ENCODE measurements around the gene ADAMTS17. TPM values are rescaled to one million over a fixed set of nuclear protein-coding genes. Genes with fewer than 3 reads are reported as not detected.

ADAMTS17 gene
- total RNA-seq, 1 donor from 2014 or later: 0.83 TPM

DNA sequence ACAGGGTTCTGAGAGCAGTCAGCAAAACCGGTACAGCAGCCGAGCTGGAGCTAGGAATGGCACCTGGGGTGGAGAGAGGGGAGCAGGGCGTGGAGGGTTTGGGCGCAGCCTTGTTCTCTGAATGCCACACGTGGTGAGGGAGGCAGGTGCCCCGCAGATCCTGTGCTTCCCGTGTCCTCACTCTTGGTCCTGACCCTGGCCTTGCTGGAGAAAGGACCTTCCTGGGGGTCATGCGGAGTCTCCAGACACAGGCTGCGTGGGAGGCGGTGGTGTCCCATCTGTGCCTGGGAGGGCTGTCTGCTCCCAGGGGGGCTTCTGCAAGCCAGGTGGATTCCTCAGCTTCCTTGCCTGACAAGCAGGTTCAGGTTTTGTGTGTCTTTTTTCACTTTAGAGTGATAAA is 363.8 kb downstream of the ADAMTS17 start:
- no peaks in the 10 kb centered on the region for H3K27me3 Mint-ChIP-seq (ENCODE audit: insufficient read depth)
- no peak overlapping the region for H3K4me3 Mint-ChIP-seq
- H3K36me3 Mint-ChIP-seq (ENCODE audit: low read depth): no peaks in the 10 kb centered on the region
- H3K27ac Mint-ChIP-seq: no peak overlapping the region
- no peaks in the 10 kb centered on the region for H3K4me1 Mint-ChIP-seq (ENCODE audit: low read depth)
- no peaks in the 10 kb centered on the region for H3K9me3 Mint-ChIP-seq
- intact Hi-C loops (cut with micrococcal nuclease): no loop called here
- no peak for DNase-seq (ENCODE audit: low spot score)

DNA sequence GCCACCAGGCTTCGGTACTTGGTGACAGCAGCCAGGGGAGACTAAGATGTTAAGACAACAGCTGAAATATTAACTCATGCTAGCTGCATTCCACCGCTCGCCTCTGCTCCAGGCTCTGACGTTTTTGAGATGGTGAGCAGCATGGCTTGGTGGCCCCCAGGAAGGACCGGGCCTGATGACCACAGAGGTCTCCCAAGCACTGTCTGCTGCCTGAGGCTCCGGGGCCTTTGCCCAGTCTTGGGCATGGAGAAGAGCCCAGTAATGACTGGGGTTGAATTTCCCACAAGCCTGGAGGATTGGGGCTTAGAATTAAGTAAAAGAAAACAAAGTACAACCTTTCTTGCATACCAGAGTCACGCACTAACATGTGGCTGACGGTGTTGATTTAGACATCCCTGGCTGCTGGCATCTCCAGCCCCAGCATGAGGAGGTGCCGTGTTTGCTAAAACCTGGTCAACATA is 364.9 kb downstream of the ADAMTS17 start:
- Mint-ChIP-seq H3K27ac (no peak overlapping the region), H3K27me3 (ENCODE audit: insufficient read depth) (no peaks in the 10 kb centered on the region)

DNA sequence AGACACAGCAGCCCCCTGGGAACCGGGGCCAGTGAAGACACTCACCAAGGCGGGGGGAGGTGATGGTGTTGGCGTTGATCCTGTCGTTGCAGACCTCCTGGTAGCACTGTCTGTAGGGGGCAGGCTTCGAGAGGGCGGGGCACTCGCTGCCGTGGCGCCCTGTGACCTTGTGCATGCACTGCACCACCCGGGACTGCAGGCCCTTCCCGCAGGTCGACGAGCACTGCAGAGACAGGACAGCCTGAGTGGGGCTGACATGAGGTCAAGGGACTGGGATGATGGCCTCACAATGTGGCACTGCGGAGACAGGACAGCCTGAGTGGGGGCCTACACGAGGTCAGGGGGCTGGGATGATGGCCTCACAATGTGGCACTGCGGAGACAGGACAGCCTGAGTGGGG is 365.8 kb downstream of the ADAMTS17 start:
- no peak overlapping the region for H3K4me3 Mint-ChIP-seq
- H3K4me1 Mint-ChIP-seq (ENCODE audit: low read depth): no peaks in the 10 kb centered on the region
- no peaks in the 10 kb centered on the region for H3K27me3 Mint-ChIP-seq (ENCODE audit: insufficient read depth)
- no peak for DNase-seq (ENCODE audit: low spot score)
- H3K27ac Mint-ChIP-seq: no peak overlapping the region
- no peaks in the 10 kb centered on the region for H3K36me3 Mint-ChIP-seq (ENCODE audit: low read depth)
- no peaks in the 10 kb centered on the region for H3K9me3 Mint-ChIP-seq
- intact Hi-C loops (cut with micrococcal nuclease): no loop called here

More for the DNA sequence above, 364.9 kb downstream of the ADAMTS17 start:
- H3K9me3 Mint-ChIP-seq: no peaks in the 10 kb centered on the region
- intact Hi-C loops (cut with micrococcal nuclease): no loop called here
- H3K36me3 Mint-ChIP-seq (ENCODE audit: low read depth): no peaks in the 10 kb centered on the region
- no peak overlapping the region for H3K4me3 Mint-ChIP-seq
- no peaks in the 10 kb centered on the region for H3K4me1 Mint-ChIP-seq (ENCODE audit: low read depth)
- no peak for DNase-seq (ENCODE audit: low spot score)

DNA sequence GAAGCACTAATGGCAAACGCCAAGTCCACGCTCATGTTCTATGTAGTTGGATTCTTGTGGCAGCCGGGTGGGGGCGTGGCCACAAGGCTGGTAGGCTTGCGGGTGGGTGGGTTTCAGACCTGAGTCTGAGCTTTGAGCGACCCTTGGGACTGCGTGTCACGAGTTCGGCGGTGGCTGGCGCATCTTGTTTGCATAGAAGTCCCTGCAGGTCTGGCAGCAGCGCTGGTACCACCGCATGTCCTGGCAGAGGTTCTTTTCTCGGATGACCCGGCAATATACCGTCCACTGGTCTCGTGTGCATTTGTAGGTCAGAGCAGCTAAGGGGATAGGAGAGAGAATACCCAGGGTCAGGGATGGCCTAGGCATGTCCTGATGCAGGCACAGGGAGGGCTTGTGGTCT is 367.5 kb downstream of the ADAMTS17 start:
- intact Hi-C loops (cut with micrococcal nuclease): no loop called here
- DNase-seq (ENCODE audit: low spot score): no peak
- Mint-ChIP-seq H3K27me3 (ENCODE audit: insufficient read depth) (no peaks in the 10 kb centered on the region), H3K27ac (no peak overlapping the region), H3K4me3 (no peak overlapping the region), H3K4me1 (ENCODE audit: low read depth) (no peaks in the 10 kb centered on the region), H3K36me3 (ENCODE audit: low read depth) (no peaks in the 10 kb centered on the region), H3K9me3 (no peaks in the 10 kb centered on the region)

DNA sequence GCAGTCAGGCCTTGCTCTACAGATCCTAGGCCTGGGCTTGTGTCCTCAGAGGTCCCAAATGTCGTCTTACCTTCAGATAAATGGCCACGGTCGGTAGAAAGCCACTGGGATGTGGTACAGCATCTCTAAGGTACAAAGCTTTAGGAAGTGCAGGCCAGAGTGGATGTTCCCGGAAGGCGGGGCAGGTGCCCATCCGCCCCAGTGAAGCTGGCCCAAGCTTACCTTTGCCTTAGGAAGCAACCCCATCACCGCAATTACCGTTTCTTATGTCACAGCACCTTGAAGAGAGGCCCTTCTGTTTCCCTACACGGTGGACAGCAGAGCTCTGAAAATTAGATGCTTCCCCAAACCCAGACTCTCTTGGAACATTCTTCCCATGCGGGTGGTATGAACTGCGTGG is 368.4 kb downstream of the ADAMTS17 start:
- H3K36me3 Mint-ChIP-seq (ENCODE audit: low read depth): no peaks in the 10 kb centered on the region

DNA sequence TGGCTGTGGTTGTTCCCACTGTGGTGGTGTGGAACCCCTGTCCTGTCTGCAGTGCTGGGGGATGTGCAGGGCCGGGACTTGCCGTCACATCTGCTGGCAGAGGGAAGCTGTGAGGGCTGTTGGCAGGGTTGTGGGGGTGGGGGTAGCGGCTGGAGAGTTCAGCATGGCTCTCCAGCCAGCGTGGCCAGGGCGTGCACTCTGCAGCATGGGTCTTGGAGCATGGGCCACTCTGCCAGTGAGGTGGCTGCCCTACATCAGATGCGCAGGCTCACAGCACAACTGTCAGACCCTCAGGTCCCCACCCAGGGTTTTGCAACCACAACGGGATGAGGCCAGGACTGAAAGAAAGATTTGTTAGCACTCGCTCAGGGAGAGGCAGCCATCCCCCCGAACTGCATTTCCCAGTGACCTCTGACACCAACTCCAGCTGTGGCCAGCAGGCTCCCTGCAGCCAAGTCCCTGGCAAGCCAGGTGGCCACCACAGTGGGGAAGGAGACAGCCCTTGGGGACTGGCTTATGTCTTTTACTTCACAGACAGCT is 370.8 kb downstream of the ADAMTS17 start:
- H3K4me1 Mint-ChIP-seq (ENCODE audit: low read depth): no peaks in the 10 kb centered on the region
- H3K27ac Mint-ChIP-seq: no peak overlapping the region
- no peaks in the 10 kb centered on the region for H3K27me3 Mint-ChIP-seq (ENCODE audit: insufficient read depth)
- H3K36me3 Mint-ChIP-seq (ENCODE audit: low read depth): no peaks in the 10 kb centered on the region
- intact Hi-C loops (cut with micrococcal nuclease): no loop called here
- H3K9me3 Mint-ChIP-seq: no peaks in the 10 kb centered on the region
- DNase-seq (ENCODE audit: low spot score): no peak
- no peak overlapping the region for H3K4me3 Mint-ChIP-seq

More for the DNA sequence above, 368.4 kb downstream of the ADAMTS17 start:
- Mint-ChIP-seq H3K4me3 (no peak overlapping the region), H3K27ac (no peak overlapping the region), H3K27me3 (ENCODE audit: insufficient read depth) (no peaks in the 10 kb centered on the region), H3K9me3 (no peaks in the 10 kb centered on the region), H3K4me1 (ENCODE audit: low read depth) (no peaks in the 10 kb centered on the region)
- DNase-seq (ENCODE audit: low spot score): no peak
- intact Hi-C loops (cut with micrococcal nuclease): no loop called here

DNA sequence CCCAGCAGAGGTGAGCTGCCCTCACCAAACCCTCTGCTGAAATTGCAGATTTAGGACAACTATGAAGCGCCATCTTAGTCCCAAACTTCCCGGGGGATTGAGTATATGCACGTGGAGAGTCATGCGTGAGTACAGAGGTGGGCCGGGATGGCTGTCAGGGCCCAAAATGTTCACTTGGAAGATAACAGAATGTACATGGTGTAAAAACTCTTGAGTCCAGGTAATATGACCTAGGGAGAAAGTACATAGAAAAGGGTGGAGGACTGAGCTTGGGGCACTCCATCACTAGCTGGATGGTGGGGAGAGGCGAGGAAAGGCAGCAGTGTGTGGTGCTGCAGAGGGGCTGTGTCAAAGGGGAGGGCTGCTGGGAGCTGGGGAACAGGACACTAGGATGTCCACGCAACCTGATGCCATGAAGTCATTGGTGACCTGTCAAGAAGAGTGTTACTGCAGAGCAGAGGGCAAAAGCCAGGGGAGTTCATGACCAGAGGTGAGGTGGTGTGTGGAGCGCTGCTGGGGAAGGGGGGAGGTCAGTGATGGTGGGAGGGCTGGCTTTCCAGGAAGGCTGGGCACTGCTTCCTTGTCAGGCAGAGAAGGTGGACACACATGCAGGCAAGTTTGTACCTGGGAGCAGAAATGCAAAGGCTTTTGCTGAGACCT is 372.4 kb downstream of the ADAMTS17 start:
- Mint-ChIP-seq H3K27ac (no peak overlapping the region), H3K4me1 (ENCODE audit: low read depth) (no peaks in the 10 kb centered on the region), H3K9me3 (no peaks in the 10 kb centered on the region), H3K27me3 (ENCODE audit: insufficient read depth) (no peaks in the 10 kb centered on the region), H3K4me3 (no peak overlapping the region), H3K36me3 (ENCODE audit: low read depth) (no peaks in the 10 kb centered on the region)
- DNase-seq (ENCODE audit: low spot score): no peak
- intact Hi-C loops (cut with micrococcal nuclease): no loop called here

DNA sequence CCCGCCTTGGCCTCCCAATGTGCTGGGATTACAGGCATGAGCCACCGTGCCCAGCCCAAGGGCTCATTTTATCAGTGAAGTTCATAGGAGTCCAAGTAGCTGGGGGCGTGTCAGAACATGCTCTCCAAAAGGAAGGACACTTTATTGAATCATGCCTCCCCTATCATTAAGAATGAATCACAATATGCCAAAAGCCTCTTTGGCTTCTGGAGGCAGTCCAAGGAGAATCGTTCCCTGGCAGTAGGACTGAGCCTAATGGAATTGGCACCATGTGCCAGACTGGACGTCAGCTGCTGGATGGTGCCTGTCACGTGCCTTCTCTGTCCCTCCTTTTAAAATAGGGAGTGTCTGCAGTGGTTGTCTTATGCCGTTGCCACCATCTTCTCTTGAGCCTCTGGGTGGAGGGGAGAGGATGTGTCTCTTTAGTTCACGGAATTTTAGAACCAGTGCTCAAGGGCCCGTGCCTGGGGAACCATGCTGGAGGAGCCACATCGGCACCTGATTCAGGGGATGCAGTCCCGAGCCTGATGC is 373.9 kb downstream of the ADAMTS17 start:
- intact Hi-C loops (cut with micrococcal nuclease): no loop called here
- Mint-ChIP-seq H3K27me3 (ENCODE audit: insufficient read depth) (no peaks in the 10 kb centered on the region), H3K27ac (no peak overlapping the region), H3K36me3 (ENCODE audit: low read depth) (no peaks in the 10 kb centered on the region), H3K4me3 (no peak overlapping the region), H3K9me3 (no peaks in the 10 kb centered on the region), H3K4me1 (ENCODE audit: low read depth) (no peaks in the 10 kb centered on the region)
- DNase-seq (ENCODE audit: low spot score): no peak

DNA sequence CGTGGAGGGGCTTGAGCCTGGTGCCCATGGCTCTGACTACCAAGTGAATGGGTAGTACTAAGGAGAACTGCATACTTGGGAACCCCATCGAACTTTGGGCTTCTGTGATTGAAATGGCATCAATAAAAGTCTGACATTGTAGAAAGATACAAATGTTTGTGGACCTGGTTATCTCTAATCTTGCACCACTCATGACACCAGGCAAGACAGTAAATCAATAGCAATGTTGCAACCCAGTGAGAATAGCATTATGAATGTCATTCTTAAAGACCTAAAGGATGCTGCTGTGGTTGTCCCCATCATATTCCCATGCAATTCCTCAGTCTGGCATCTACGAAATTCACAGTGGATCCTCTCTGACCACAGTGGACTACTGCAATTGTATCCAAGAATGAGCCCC is 375.0 kb downstream of the ADAMTS17 start:
- intact Hi-C loops (cut with micrococcal nuclease): no loop called here
- no peaks in the 10 kb centered on the region for H3K27me3 Mint-ChIP-seq (ENCODE audit: insufficient read depth)
- no peaks in the 10 kb centered on the region for H3K4me1 Mint-ChIP-seq (ENCODE audit: low read depth)
- H3K27ac Mint-ChIP-seq: no peak overlapping the region
- H3K9me3 Mint-ChIP-seq: no peaks in the 10 kb centered on the region
- no peak overlapping the region for H3K4me3 Mint-ChIP-seq
- H3K36me3 Mint-ChIP-seq (ENCODE audit: low read depth): no peaks in the 10 kb centered on the region
- no peak for DNase-seq (ENCODE audit: low spot score)

DNA sequence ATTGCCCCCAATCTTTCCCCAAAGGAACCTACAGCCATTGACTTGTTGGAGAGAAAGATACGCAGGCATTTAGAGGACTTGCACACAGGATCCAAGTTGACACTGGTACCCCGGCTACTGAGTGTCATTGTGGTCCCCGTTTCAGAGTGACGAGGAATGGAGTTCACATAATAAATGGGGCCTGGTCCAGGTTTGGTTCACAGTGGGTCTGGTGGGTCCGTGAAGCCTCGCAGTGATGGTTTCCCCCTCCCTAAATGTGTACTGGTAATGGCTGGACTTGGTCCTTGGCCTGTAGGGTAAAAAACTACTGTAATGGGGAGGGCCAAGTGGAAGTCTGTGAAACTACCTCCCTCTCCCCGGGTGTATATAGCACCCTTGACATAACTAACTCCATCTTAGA is 376.4 kb downstream of the ADAMTS17 start:
- Mint-ChIP-seq H3K27ac (no peak overlapping the region), H3K9me3 (no peaks in the 10 kb centered on the region)
- intact Hi-C loops (cut with micrococcal nuclease): no loop called here

DNA sequence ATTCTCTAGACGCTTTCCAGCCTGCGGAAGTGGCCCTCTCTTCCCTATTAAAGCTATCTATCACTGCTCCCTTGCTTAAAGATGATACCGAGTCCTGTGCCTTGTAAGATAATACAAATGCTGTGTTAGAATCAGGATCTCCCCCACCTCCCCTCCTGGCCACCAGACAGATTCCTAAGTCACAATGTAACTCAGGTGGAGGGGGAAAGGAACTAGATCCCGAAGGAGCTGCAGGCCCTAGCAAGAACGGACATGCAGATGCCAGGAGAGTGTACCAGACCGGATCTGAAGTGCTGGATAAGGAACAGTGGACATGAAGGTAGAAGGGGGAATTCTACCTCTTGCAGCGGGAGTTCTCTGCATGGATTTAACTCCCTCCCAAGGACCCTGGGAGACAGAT is 377.8 kb downstream of the ADAMTS17 start:
- no peaks in the 10 kb centered on the region for H3K36me3 Mint-ChIP-seq (ENCODE audit: low read depth)
- H3K4me1 Mint-ChIP-seq (ENCODE audit: low read depth): no peaks in the 10 kb centered on the region
- intact Hi-C loops (cut with micrococcal nuclease): no loop called here
- DNase-seq (ENCODE audit: low spot score): no peak
- no peak overlapping the region for H3K27ac Mint-ChIP-seq
- H3K9me3 Mint-ChIP-seq: no peaks in the 10 kb centered on the region
- H3K4me3 Mint-ChIP-seq: no peak overlapping the region
- peaks cover 7% of the 10 kb centered on the region for H3K27me3 Mint-ChIP-seq (ENCODE audit: insufficient read depth)

More for the DNA sequence above, 376.4 kb downstream of the ADAMTS17 start:
- no peak for DNase-seq (ENCODE audit: low spot score)
- Mint-ChIP-seq H3K4me1 (ENCODE audit: low read depth) (no peaks in the 10 kb centered on the region), H3K4me3 (no peak overlapping the region), H3K27me3 (ENCODE audit: insufficient read depth) (no peaks in the 10 kb centered on the region), H3K36me3 (ENCODE audit: low read depth) (no peaks in the 10 kb centered on the region)

DNA sequence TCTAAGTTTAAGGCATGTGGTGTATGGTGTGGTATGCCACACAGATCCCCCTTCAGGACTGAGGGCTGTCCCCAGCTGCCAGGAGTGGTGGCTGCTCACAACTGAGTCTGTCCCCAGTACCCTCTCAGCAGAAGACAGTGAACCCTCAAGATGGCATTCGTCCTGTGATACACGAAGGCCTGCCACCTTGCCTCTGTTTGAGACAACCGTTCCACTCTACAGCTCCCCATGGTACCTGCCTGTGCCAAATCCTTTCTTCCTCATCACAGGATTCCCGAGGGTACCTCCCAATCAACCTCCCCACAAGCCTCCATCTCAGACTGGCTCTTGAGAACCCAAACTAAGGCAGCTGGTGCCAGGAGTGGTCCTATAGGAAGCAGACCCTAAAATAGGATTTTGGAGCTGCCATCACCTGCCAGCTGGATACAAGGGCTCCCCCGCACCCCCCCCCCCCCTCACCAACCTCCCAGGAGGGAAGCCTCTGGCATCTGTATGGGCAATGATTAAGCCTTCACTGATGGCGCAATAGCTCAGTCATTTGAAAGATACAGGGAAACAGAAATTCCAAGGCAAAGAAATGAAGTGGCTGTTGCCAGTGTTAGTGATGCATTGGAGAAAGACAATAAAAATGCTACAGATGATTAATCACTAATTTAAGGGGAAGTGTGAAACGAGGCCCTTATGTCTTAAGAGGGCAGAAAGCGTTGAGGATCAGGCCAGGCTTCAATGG is 378.5 kb downstream of the ADAMTS17 start:
- intact Hi-C loops (cut with micrococcal nuclease): no loop called here
- Mint-ChIP-seq H3K4me1 (ENCODE audit: low read depth) (no peaks in the 10 kb centered on the region), H3K36me3 (ENCODE audit: low read depth) (no peaks in the 10 kb centered on the region), H3K9me3 (no peaks in the 10 kb centered on the region), H3K27me3 (ENCODE audit: insufficient read depth) (peaks cover 7% of the 10 kb centered on the region), H3K4me3 (no peak overlapping the region), H3K27ac (no peak overlapping the region)
- no peak for DNase-seq (ENCODE audit: low spot score)

DNA sequence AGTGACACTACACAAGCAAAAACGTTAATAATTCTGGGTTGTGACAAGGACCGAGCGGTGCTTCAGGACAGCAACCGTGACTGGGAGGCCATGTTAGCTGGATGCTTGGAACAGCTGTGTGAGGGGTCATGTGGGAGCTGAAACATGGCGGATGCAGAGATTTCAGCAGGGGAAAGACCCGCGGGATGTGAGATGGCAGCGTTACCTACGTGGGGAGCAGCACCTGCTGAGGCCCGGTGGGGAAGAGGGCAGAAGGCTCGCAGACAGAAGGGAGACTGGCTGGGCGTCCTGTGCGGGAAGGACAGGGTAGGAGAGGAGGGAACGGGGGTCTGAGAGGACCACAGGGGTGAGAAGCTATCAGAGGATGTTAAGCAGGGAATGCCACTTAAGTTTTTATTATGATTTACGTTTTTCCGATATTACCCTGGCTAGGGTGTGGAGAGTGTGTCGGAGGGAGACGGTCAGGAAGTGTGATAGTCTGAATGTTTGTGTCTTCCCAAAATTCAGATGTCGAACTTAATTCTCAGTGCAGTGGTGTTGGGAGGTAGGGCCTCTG is 379.7 kb downstream of the ADAMTS17 start:
- no peaks in the 10 kb centered on the region for H3K9me3 Mint-ChIP-seq
- DNase-seq (ENCODE audit: low spot score): no peak

More for the DNA sequence above, 379.7 kb downstream of the ADAMTS17 start:
- no peaks in the 10 kb centered on the region for H3K36me3 Mint-ChIP-seq (ENCODE audit: low read depth)
- H3K27me3 Mint-ChIP-seq (ENCODE audit: insufficient read depth): peaks cover 7% of the 10 kb centered on the region
- intact Hi-C loops (cut with micrococcal nuclease): no loop called here
- peaks cover 5% of the 10 kb centered on the region for H3K4me1 Mint-ChIP-seq (ENCODE audit: low read depth)
- H3K4me3 Mint-ChIP-seq: no peak overlapping the region
- no peak overlapping the region for H3K27ac Mint-ChIP-seq

Measured in activated T-helper 1 cell treated with anti-CD3 and anti-CD28 coated beads, Interleukin-12 subunit alpha, Interleukin-12 subunit beta, Interleukin-2, Interleukin-4 antibody, amounts not matched to agents 30 ng/mL and 10 ng/mL and 1 ng/mL, durations not matched to agents 14 hours and 24 hours and 36 hours (primary cell).